ENCODE results near the gene PCSK1.

DNA sequence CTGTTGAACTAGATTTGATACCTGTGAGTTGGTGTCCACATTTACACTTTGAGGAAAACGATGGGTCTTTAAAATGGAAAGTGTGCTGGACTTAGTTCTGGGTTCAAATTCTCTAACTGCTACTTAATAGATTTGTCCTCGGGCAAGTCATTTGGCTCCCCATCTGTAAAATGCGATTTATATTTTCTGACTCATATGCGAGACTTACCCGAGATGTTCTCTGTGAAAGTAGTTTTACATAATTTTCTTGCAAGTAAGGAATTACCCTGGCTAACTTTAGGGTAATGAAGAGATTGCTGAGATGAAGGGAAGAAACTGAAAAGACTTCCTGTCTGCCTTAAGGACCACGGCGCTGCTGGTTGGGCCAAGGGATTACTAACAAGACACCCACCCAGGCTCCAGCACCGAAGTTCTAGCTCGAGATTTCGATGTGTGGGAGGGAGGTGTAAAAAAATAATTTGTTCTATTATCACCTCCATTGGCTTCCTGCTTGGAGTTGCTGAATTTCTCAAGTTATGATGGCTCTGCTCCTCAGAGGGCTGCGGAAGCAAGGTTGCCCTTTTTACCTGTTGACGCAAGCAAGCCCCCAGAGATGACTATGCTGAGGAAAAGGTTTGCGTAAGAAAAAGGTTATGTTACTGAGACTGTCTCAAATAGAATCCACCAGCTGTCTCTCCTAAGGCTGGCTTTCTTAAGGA is 24.1 kb downstream of the PCSK1 start:
- TF ChIP-seq, protein P1, sequence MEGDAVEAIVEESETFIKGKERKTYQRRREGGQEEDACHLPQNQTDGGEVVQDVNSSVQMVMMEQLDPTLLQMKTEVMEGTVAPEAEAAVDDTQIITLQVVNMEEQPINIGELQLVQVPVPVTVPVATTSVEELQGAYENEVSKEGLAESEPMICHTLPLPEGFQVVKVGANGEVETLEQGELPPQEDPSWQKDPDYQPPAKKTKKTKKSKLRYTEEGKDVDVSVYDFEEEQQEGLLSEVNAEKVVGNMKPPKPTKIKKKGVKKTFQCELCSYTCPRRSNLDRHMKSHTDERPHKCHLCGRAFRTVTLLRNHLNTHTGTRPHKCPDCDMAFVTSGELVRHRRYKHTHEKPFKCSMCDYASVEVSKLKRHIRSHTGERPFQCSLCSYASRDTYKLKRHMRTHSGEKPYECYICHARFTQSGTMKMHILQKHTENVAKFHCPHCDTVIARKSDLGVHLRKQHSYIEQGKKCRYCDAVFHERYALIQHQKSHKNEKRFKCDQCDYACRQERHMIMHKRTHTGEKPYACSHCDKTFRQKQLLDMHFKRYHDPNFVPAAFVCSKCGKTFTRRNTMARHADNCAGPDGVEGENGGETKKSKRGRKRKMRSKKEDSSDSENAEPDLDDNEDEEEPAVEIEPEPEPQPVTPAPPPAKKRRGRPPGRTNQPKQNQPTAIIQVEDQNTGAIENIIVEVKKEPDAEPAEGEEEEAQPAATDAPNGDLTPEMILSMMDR (IDR thresholded peaks at IDR 0.05): no peak
- no peak for TF ChIP-seq POLR2A (IDR thresholded peaks at IDR 0.05)
- TF ChIP-seq EP300 (IDR thresholded peaks at IDR 0.05): no peak

Data from ovary (tissue), 3 donors.